Endometrium (tissue), 2 donors: ENCODE data around the gene GSKIP.
"Not testable (repeated sequence)": the region's sequence is repeated elsewhere in the genome, so short reads cannot be mapped to it uniquely, and the experiment has no call there.

Source experiments
- FAIRE-seq: peaks from 2 replicates; lab custom pipeline; 2012; peaks lifted over from hg19 to GRCh38; lab: Jason Lieb, UNC
- donor health status: control.
- donor health status: control.

The GSKIP gene

GRCh38 chr14:96362965-96363750, at the start of gene GSKIP, which contains the start of gene ATG2B:
TSS of gene GSKIP (plus strand) at chr14:96363526. CDS start at chr14:96382248, 18,722 bp downstream.
TSS of gene ATG2B (minus strand) at chr14:96363341. CDS start at chr14:96362976, 365 bp downstream.
- FAIRE-seq: no peak

GRCh38 chr14:96316087-96316486, 47.2 kb upstream of the GSKIP start:
- no peak for FAIRE-seq

- FAIRE-seq: no peak
Measured at GRCh38 chr14:96318836-96319235, 44.5 kb upstream of the GSKIP start.

- no peak for FAIRE-seq
Measured at GRCh38 chr14:96320605-96321004, 42.7 kb upstream of the GSKIP start.

GRCh38 chr14:96324219-96324618, 39.1 kb upstream of the GSKIP start:
- FAIRE-seq: no peak

GRCh38 chr14:96338551-96338950, 24.8 kb upstream of the GSKIP start:
- FAIRE-seq: no peak

GRCh38 chr14:96341323-96341722, 22.0 kb upstream of the GSKIP start:
- no peak for FAIRE-seq

GRCh38 chr14:96345669-96346068, 17.7 kb upstream of the GSKIP start:
- no peak for FAIRE-seq

- FAIRE-seq: not testable (repeated sequence)
Measured at GRCh38 chr14:96347957-96348356, 15.4 kb upstream of the GSKIP start.

- FAIRE-seq: no peak
Measured at GRCh38 chr14:96349286-96350075, 13.8 kb upstream of the GSKIP start.

GRCh38 chr14:96351986-96352385, 11.3 kb upstream of the GSKIP start:
- no peak for FAIRE-seq

- no peak for FAIRE-seq
Measured at GRCh38 chr14:96352708-96353107, 10.6 kb upstream of the GSKIP start.

GRCh38 chr14:96354246-96354645, 9.1 kb upstream of the GSKIP start:
- no peak for FAIRE-seq

GRCh38 chr14:96357216-96357615, 6.1 kb upstream of the GSKIP start:
- FAIRE-seq: no peak

- no peak for FAIRE-seq
Measured at GRCh38 chr14:96359959-96360358, 3.4 kb upstream of the GSKIP start.

GRCh38 chr14:96362071-96362964, 1.0 kb upstream of the GSKIP start:
- no peak for FAIRE-seq

- no peak for FAIRE-seq
Measured at GRCh38 chr14:96363751-96364336, 518 bp downstream of the GSKIP start.

- FAIRE-seq: no peak
Measured at GRCh38 chr14:96364962-96365361, 1.6 kb downstream of the GSKIP start.

- no peak for FAIRE-seq
Measured at GRCh38 chr14:96368534-96368933, 5.2 kb downstream of the GSKIP start.

GRCh38 chr14:96370528-96370927, 7.2 kb downstream of the GSKIP start:
- no peak for FAIRE-seq

GRCh38 chr14:96373538-96373937, 10.2 kb downstream of the GSKIP start:
- no peak for FAIRE-seq

- no peak for FAIRE-seq
Measured at GRCh38 chr14:96376093-96376492, 12.8 kb downstream of the GSKIP start.
